Raji (cell line): Measurements from ENCODE around the gene MCMBP.

Experiments used
- POLR2A ChIP-seq: IDR thresholded peaks from 2 replicates; pipeline ENCODE4 v1.6.1; 2011; ENCODE audit warnings: low read depth, low read length, control low read depth; ENCODE audit not compliant: insufficient read depth

Gene MCMBP

GRCh38 chr10:119801998-119802538 lies 70.6 kb downstream of the MCMBP start:
- no peak for TF ChIP-seq POLR2A

DNA sequence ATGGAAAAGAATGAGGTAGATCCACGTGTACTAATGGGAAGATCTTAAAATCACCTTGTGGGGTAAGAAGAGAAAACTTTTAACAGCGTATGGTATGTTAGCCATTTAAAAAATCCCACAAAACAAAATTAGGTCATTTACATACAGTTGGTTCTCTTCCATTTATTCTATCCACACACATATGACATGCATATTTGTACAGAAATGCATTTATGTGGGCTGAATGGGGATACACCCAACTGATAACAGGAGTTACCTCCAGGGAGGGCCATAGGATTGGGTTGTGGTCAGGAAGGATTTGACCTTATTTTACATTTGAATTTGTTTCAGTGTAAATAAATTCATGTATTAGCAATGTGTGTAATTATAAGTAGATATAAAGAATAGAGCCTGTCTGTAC lies 71.5 kb downstream of the MCMBP start:
- TF ChIP-seq POLR2A = no peak

DNA sequence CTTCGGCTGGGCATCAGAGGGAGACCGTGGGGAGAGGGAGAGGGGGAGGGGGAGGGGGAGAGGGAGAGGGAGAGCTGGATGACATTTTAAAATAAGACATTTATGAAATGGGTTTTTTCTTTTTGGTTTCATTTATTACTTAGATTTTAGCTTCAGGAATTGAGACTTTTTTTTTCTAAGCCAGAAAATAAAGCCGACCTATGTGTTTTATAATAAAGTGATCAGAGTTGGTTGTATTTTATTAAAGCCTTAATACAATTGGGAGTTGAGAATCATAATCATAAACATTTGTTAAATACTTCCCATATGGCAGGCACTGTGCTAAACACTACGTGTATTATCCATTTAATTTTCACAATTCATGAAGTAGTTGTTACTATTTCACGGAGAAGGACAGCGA lies 76.6 kb downstream of the MCMBP start:
- no peak for TF ChIP-seq POLR2A

GRCh38 chr10:119786117-119786769 lies 86.4 kb downstream of the MCMBP start:
- TF ChIP-seq POLR2A = no peak

GRCh38 chr10:119784340-119785067 lies 88.1 kb downstream of the MCMBP start:
- no peak for TF ChIP-seq POLR2A

DNA sequence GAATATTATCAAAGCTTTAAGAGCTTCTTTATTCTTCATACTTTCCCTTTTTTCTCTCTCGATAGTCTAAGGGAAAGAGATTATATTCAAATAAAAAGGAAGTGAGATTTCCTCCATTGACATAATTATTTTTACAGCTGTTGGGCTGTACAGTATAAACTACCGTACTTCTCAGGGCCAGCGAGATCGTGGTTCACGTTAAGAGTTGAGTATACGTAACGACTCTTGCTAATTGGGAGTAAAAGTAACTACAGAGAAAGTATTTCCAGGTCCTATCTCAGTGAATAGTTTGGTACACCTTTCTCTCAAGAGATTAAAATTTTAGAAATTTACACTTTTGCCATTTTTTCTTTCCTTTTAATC lies 89.0 kb downstream of the MCMBP start:
- TF ChIP-seq POLR2A = no peak

- TF ChIP-seq POLR2A = no peak
These were observed 89.5 kb downstream of the MCMBP start for GRCh38 chr10:119782981-119783664.

GRCh38 chr10:119781498-119781897 lies 91.1 kb downstream of the MCMBP start:
- TF ChIP-seq POLR2A = no peak

- no peak for TF ChIP-seq POLR2A
These were observed 91.7 kb downstream of the MCMBP start for GRCh38 chr10:119780879-119781480.
